ENCODE measurements around the gene SPRYD3.

DNA sequence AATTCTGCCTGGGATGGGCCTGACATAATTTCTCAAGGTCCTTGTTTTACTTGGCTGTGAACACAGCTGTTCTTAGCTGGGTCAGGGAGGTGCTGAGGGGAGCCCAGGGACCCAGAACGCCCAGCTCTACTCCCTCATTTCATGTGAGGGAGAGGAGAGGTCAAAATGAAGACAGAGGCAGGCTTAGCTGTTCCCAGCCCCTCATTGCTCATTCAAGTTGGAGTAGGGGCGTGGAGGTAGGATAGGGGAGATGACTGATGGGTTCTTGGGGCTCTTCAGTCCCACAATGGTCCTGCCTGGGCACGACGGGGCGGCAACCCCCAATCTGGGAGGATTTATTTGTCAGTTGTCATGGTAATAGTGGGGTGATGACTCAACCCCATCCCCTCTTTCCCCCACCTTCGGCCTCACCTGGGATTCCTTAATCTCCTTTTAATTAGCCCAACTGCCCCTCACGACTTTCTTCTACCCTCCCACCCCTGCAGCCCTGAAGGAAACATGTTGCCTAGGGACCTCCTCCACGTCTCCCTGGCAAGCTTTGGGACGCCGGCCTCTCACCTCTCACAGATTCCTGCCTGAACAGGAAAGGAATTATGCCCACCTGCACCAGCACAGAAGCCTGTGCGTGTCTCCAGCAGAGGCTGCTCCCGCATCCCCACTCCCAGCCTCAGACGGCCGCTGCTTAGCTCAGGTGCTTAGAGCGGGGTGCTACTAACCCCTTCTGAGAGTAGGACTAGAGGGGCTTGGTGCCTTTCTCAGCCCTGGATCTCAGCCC lies 10.2 kb downstream of the SPRYD3 start:
- no peak for TF ChIP-seq EP300 (IDR thresholded peaks at IDR 0.05; ENCODE audit: borderline replicate concordance)
- no peak for TF ChIP-seq RAD21 (IDR thresholded peaks at IDR 0.05; ENCODE audit: low read depth)
- TF ChIP-seq, protein P1, sequence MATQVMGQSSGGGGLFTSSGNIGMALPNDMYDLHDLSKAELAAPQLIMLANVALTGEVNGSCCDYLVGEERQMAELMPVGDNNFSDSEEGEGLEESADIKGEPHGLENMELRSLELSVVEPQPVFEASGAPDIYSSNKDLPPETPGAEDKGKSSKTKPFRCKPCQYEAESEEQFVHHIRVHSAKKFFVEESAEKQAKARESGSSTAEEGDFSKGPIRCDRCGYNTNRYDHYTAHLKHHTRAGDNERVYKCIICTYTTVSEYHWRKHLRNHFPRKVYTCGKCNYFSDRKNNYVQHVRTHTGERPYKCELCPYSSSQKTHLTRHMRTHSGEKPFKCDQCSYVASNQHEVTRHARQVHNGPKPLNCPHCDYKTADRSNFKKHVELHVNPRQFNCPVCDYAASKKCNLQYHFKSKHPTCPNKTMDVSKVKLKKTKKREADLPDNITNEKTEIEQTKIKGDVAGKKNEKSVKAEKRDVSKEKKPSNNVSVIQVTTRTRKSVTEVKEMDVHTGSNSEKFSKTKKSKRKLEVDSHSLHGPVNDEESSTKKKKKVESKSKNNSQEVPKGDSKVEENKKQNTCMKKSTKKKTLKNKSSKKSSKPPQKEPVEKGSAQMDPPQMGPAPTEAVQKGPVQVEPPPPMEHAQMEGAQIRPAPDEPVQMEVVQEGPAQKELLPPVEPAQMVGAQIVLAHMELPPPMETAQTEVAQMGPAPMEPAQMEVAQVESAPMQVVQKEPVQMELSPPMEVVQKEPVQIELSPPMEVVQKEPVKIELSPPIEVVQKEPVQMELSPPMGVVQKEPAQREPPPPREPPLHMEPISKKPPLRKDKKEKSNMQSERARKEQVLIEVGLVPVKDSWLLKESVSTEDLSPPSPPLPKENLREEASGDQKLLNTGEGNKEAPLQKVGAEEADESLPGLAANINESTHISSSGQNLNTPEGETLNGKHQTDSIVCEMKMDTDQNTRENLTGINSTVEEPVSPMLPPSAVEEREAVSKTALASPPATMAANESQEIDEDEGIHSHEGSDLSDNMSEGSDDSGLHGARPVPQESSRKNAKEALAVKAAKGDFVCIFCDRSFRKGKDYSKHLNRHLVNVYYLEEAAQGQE (IDR thresholded peaks at IDR 0.05; ENCODE audit: low read depth) = no peak
- no peak for TF ChIP-seq TAF1 (IDR thresholded peaks at IDR 0.05; ENCODE audit: low read depth)
- TF ChIP-seq TEAD4 (IDR thresholded peaks at IDR 0.05) = no peak
- TF ChIP-seq YY1 (IDR thresholded peaks at IDR 0.05; ENCODE audit: low read depth) = no peak
- TF ChIP-seq, protein P2, sequence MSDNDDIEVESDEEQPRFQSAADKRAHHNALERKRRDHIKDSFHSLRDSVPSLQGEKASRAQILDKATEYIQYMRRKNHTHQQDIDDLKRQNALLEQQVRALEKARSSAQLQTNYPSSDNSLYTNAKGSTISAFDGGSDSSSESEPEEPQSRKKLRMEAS (IDR thresholded peaks at IDR 0.05) = no peak
- TF ChIP-seq CREB1 (IDR thresholded peaks at IDR 0.05; ENCODE audit: low read depth) = no peak

Measured in Ishikawa (cell line).